Hepatocyte (in vitro differentiated cells): ENCODE results near the gene CDC6.

Experiments
- EZH2 ChIP-seq: fragments of 200-600 bp; sonication (generic); IDR thresholded peaks from 2 replicates; pipeline ENCODE4 v1.6.1; 2016; ENCODE audit warnings: antibody characterized with exemption, mild to moderate bottlenecking, borderline replicate concordance
- EZH2phosphoT487 ChIP-seq: fragments of 200-600 bp; sonication (generic); IDR thresholded peaks from one replicate; pipeline ENCODE4 v1.6.1; 2018; ENCODE audit warnings: antibody characterized with exemption, mild to moderate bottlenecking, low read depth, moderate library complexity; ENCODE audit not compliant: unreplicated experiment, severe bottlenecking
- TF ChIP-seq, protein P1 (sequence below): fragments of 200-600 bp; sonication (generic); IDR thresholded peaks from 2 replicates; pipeline ENCODE4 v1.5.1; 2016; ENCODE audit warnings: antibody characterized with exemption, mild to moderate bottlenecking; ENCODE audit not compliant: poor library complexity

DNA sequence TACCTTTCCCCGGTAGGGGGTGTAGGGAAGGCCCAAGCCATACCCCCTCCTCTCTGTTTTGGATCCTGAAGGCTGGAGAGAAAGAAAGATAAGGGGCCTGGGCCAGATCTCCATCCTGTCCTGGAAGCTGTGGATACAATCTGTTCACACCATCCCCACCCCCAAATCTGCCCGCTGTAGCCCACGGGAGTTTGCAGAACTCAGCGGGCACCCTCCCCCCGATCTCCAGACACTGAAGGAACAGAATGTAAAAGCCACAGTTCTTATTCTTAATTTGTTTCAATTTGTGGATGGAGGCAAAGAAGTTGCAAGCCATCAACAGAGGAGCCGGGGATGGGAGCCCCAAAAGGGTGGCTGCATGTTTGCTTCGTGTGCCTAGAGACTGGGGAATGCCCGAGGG lies 49.7 kb downstream of the CDC6 start:
- TF ChIP-seq, protein P1, sequence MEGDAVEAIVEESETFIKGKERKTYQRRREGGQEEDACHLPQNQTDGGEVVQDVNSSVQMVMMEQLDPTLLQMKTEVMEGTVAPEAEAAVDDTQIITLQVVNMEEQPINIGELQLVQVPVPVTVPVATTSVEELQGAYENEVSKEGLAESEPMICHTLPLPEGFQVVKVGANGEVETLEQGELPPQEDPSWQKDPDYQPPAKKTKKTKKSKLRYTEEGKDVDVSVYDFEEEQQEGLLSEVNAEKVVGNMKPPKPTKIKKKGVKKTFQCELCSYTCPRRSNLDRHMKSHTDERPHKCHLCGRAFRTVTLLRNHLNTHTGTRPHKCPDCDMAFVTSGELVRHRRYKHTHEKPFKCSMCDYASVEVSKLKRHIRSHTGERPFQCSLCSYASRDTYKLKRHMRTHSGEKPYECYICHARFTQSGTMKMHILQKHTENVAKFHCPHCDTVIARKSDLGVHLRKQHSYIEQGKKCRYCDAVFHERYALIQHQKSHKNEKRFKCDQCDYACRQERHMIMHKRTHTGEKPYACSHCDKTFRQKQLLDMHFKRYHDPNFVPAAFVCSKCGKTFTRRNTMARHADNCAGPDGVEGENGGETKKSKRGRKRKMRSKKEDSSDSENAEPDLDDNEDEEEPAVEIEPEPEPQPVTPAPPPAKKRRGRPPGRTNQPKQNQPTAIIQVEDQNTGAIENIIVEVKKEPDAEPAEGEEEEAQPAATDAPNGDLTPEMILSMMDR, result no peak
- TF ChIP-seq EZH2, result no peak
- no peak for TF ChIP-seq EZH2phosphoT487
